ENCODE measurements around the gene RALB.

RALB gene

GRCh38 chr2:120209427-120210269 is 43.0 kb upstream of the RALB start:
- H3K9me3 ChIP-seq (ENCODE audit: insufficient read depth, low read length) = no peaks in the 10 kb centered on the region

GRCh38 chr2:120210270-120210693 is 42.4 kb upstream of the RALB start:
- no peaks in the 10 kb centered on the region for H3K79me2 ChIP-seq (ENCODE audit: low read length)
- no peak overlapping the region for H2AFZ ChIP-seq (ENCODE audit: low read depth, low read length)
- no peak overlapping the region for H3K4me3 ChIP-seq (ENCODE audit: low read length)
- no peaks in the 10 kb centered on the region for H3K36me3 ChIP-seq (replicated peaks; ENCODE audit: low read depth, low read length)
- H3K9ac ChIP-seq (ENCODE audit: low read length) = no peak overlapping the region
- H3K9me3 ChIP-seq (ENCODE audit: insufficient read depth, low read length) = no peaks in the 10 kb centered on the region
- no peak overlapping the region for H3K4me2 ChIP-seq (ENCODE audit: low read length)
- no peaks in the 10 kb centered on the region for H3K27me3 ChIP-seq (ENCODE audit: low read depth, low read length)
- H3K4me1 ChIP-seq (ENCODE audit: low read length) = no peaks in the 10 kb centered on the region
- TF ChIP-seq EZH2phosphoT487 (IDR thresholded peaks at IDR 0.05; ENCODE audit: low read depth) (no peak), CTCF (IDR thresholded peaks at IDR 0.05; ENCODE audit: low read depth, low read length) (no peak)
- H4K20me1 ChIP-seq (ENCODE audit: insufficient read depth, low read length) = no peaks in the 10 kb centered on the region
- no peak overlapping the region for H3K27ac ChIP-seq (ENCODE audit: low read length)

More at GRCh38 chr2:120209427-120210269, 43.0 kb upstream of the RALB start:
- Histone ChIP-seq H3K79me2 (ENCODE audit: low read length) (no peaks in the 10 kb centered on the region), H3K9ac (ENCODE audit: low read length) (no peak overlapping the region), H3K27me3 (ENCODE audit: low read depth, low read length) (no peaks in the 10 kb centered on the region), H3K4me1 (ENCODE audit: low read length) (no peaks in the 10 kb centered on the region), H3K36me3 (replicated peaks; ENCODE audit: low read depth, low read length) (no peaks in the 10 kb centered on the region), H3K4me2 (ENCODE audit: low read length) (no peak overlapping the region), H3K27ac (ENCODE audit: low read length) (no peak overlapping the region), H2AFZ (ENCODE audit: low read depth, low read length) (no peak overlapping the region), H4K20me1 (ENCODE audit: insufficient read depth, low read length) (no peaks in the 10 kb centered on the region), H3K4me3 (ENCODE audit: low read length) (no peak overlapping the region)
- TF ChIP-seq EZH2phosphoT487 (IDR thresholded peaks at IDR 0.05; ENCODE audit: low read depth) (no peak), CTCF (IDR thresholded peaks at IDR 0.05; ENCODE audit: low read depth, low read length) (no peak)

- Histone ChIP-seq H3K79me2 (ENCODE audit: low read length) (peaks cover 17% of the 10 kb centered on the region), H3K27me3 (ENCODE audit: low read depth, low read length) (no peaks in the 10 kb centered on the region)
These were observed 34.5 kb upstream of the RALB start for GRCh38 chr2:120218181-120218580.

More at GRCh38 chr2:120218181-120218580, 34.5 kb upstream of the RALB start:
- H3K4me2 ChIP-seq (ENCODE audit: low read length) = no peak overlapping the region
- H3K4me1 ChIP-seq (ENCODE audit: low read length) = peaks cover 8% of the 10 kb centered on the region
- H2AFZ ChIP-seq (ENCODE audit: low read depth, low read length) = no peak overlapping the region
- no peak overlapping the region for H3K9ac ChIP-seq (ENCODE audit: low read length)
- no peak overlapping the region for H3K27ac ChIP-seq (ENCODE audit: low read length)
- no peaks in the 10 kb centered on the region for H4K20me1 ChIP-seq (ENCODE audit: insufficient read depth, low read length)
- TF ChIP-seq EZH2phosphoT487 (IDR thresholded peaks at IDR 0.05; ENCODE audit: low read depth) (no peak), CTCF (IDR thresholded peaks at IDR 0.05; ENCODE audit: low read depth, low read length) (no peak)
- no peaks in the 10 kb centered on the region for H3K9me3 ChIP-seq (ENCODE audit: insufficient read depth, low read length)
- H3K4me3 ChIP-seq (ENCODE audit: low read length) = no peak overlapping the region
- peaks cover 7% of the 10 kb centered on the region for H3K36me3 ChIP-seq (replicated peaks; ENCODE audit: low read depth, low read length)
